ENCODE data around the gene MKNK1. TPM values are rescaled to one million over a fixed set of nuclear protein-coding genes. Genes with fewer than 3 reads are reported as not detected.

The MKNK1 gene
- total RNA-seq, 1 experiment from 2014 or later, result 40.1 TPM

- in situ Hi-C loops (cut with HindIII; ENCODE audit: low pct_unique_long_range_greater_than_20kb, low sequenced_read_pairs), result no loop called here
- CTCF ChIA-PET, result no interaction called here
These were observed 27.5 kb downstream of the MKNK1 start for GRCh38 chr1:46576596-46576995.

GRCh38 chr1:46575778-46576177 is 28.3 kb downstream of the MKNK1 start:
- POLR2A ChIA-PET, result no interaction called here
- in situ Hi-C loops (cut with HindIII; ENCODE audit: low pct_unique_long_range_greater_than_20kb, low sequenced_read_pairs), result no loop called here
- Histone ChIP-seq H3K27me3 (ENCODE audit: control insufficient read depth, insufficient read depth, low read length) (no peaks in the 10 kb centered on the region), H3K9me3 (ENCODE audit: control insufficient read depth, insufficient read depth, low read depth, low read length) (no peaks in the 10 kb centered on the region), H3K4me3 (ENCODE audit: low read depth in 2 of 2, low read length in 2 of 2) (no peak overlapping the region), H3K27ac (ENCODE audit: low read length) (no peak overlapping the region), H3K4me1 (ENCODE audit: control insufficient read depth, insufficient read depth, low read length) (no peaks in the 10 kb centered on the region), H3K36me3 (ENCODE audit: control insufficient read depth, insufficient read depth, low read length) (no peaks in the 10 kb centered on the region)
- ATAC-seq (no peak), DNase-seq (ENCODE audit: low read depth, low spot score) (no peak)
- CTCF ChIA-PET, result no interaction called here
- intact Hi-C loops (cut with micrococcal nuclease; ENCODE audit: unreplicated experiment), result no loop called here
- no TSS peak for BruUV-seq (replicated peaks)
- TF ChIP-seq CTCF (IDR thresholded peaks at IDR 0.05), result no peak

More at GRCh38 chr1:46576596-46576995, 27.5 kb downstream of the MKNK1 start:
- TF ChIP-seq CTCF (IDR thresholded peaks at IDR 0.05), result no peak
- no peak for TF ChIP-seq TCF7L2 (IDR thresholded peaks at IDR 0.05; ENCODE audit: low read depth, low read length)
- TF ChIP-seq SIN3A (IDR thresholded peaks at IDR 0.05; ENCODE audit: borderline replicate concordance, insufficient read depth, low read depth, low read length), result no peak
- no peak for TF ChIP-seq POLR2AphosphoS5 (IDR thresholded peaks at IDR 0.05; ENCODE audit: low read depth, low read length)
- TF ChIP-seq, protein P1, sequence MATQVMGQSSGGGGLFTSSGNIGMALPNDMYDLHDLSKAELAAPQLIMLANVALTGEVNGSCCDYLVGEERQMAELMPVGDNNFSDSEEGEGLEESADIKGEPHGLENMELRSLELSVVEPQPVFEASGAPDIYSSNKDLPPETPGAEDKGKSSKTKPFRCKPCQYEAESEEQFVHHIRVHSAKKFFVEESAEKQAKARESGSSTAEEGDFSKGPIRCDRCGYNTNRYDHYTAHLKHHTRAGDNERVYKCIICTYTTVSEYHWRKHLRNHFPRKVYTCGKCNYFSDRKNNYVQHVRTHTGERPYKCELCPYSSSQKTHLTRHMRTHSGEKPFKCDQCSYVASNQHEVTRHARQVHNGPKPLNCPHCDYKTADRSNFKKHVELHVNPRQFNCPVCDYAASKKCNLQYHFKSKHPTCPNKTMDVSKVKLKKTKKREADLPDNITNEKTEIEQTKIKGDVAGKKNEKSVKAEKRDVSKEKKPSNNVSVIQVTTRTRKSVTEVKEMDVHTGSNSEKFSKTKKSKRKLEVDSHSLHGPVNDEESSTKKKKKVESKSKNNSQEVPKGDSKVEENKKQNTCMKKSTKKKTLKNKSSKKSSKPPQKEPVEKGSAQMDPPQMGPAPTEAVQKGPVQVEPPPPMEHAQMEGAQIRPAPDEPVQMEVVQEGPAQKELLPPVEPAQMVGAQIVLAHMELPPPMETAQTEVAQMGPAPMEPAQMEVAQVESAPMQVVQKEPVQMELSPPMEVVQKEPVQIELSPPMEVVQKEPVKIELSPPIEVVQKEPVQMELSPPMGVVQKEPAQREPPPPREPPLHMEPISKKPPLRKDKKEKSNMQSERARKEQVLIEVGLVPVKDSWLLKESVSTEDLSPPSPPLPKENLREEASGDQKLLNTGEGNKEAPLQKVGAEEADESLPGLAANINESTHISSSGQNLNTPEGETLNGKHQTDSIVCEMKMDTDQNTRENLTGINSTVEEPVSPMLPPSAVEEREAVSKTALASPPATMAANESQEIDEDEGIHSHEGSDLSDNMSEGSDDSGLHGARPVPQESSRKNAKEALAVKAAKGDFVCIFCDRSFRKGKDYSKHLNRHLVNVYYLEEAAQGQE (IDR thresholded peaks at IDR 0.05; ENCODE audit: insufficient read depth in 1 of 2, low read depth in 2 of 2, low read length in 1 of 2), result no peak
- DNase-seq (ENCODE audit: low read depth, low spot score) (no peak), ATAC-seq (no peak)
- Histone ChIP-seq H3K27me3 (ENCODE audit: control insufficient read depth, insufficient read depth, low read length) (no peaks in the 10 kb centered on the region), H3K36me3 (ENCODE audit: control insufficient read depth, insufficient read depth, low read length) (no peaks in the 10 kb centered on the region), H3K4me1 (ENCODE audit: control insufficient read depth, insufficient read depth, low read length) (no peaks in the 10 kb centered on the region), H3K9me3 (ENCODE audit: control insufficient read depth, insufficient read depth, low read depth, low read length) (no peaks in the 10 kb centered on the region), H3K27ac (ENCODE audit: low read length) (no peak overlapping the region), H3K4me3 (ENCODE audit: low read depth in 2 of 2, low read length in 2 of 2) (no peak overlapping the region)
- POLR2A ChIA-PET, result interaction anchor here (0.6 kb wide), 1 partner anchor 458 kb away, joined by 5 read pairs; no protein-coding TSS in a partner anchor
- no TSS peak for BruUV-seq (replicated peaks)
- intact Hi-C loops (cut with micrococcal nuclease; ENCODE audit: unreplicated experiment), result no loop called here

GRCh38 chr1:46575300-46575699 is 28.8 kb downstream of the MKNK1 start:
- H3K4me1 ChIP-seq (ENCODE audit: control insufficient read depth, insufficient read depth, low read length), result no peaks in the 10 kb centered on the region
- no peaks in the 10 kb centered on the region for H3K36me3 ChIP-seq (ENCODE audit: control insufficient read depth, insufficient read depth, low read length)
- POLR2A ChIA-PET, result no interaction called here
- no peak for DNase-seq (ENCODE audit: low read depth, low spot score)
- in situ Hi-C loops (cut with HindIII; ENCODE audit: low pct_unique_long_range_greater_than_20kb, low sequenced_read_pairs), result no loop called here
- H3K4me3 ChIP-seq (ENCODE audit: low read depth in 2 of 2, low read length in 2 of 2), result no peak overlapping the region
- no peak for ATAC-seq
- no peak overlapping the region for H3K27ac ChIP-seq (ENCODE audit: low read length)
- no TSS peak for BruUV-seq (replicated peaks)
- TF ChIP-seq POLR2AphosphoS5 (IDR thresholded peaks at IDR 0.05; ENCODE audit: low read depth, low read length) (no peak), CTCF (IDR thresholded peaks at IDR 0.05) (no peak), TCF7L2 (IDR thresholded peaks at IDR 0.05; ENCODE audit: low read depth, low read length) (no peak), SIN3A (IDR thresholded peaks at IDR 0.05; ENCODE audit: borderline replicate concordance, insufficient read depth, low read depth, low read length) (no peak)
- TF ChIP-seq, protein P1 (IDR thresholded peaks at IDR 0.05; ENCODE audit: insufficient read depth in 1 of 2, low read depth in 2 of 2, low read length in 1 of 2), result no peak
- H3K27me3 ChIP-seq (ENCODE audit: control insufficient read depth, insufficient read depth, low read length), result no peaks in the 10 kb centered on the region
- H3K9me3 ChIP-seq (ENCODE audit: control insufficient read depth, insufficient read depth, low read depth, low read length), result no peaks in the 10 kb centered on the region
- CTCF ChIA-PET, result no interaction called here
- intact Hi-C loops (cut with micrococcal nuclease; ENCODE audit: unreplicated experiment), result no loop called here
